K562 (cell line): ENCODE measurements around the gene TIMM22. TPM values are rescaled to one million over a fixed set of nuclear protein-coding genes. Genes with fewer than 3 reads are reported as not detected.
A peak's percentile ranks its signal among the peaks of the same experiment; 100 is the strongest.

Source experiments
- ATF4 ChIP-seq: fragments of 450-650 bp; formaldehyde crosslinking; IDR thresholded peaks from 2 replicates; pipeline ENCODE4 v1.4.0; 2022; ENCODE audit warnings: mild to moderate bottlenecking, moderate library complexity
- CTCF ChIP-seq, 3 experiments: IDR thresholded peaks in 2 of 3; conservative IDR thresholded peaks in 1 of 3; 2 replicates each; pipeline ENCODE4 v1.5.1; 2011 to 2012; ENCODE audit warnings: low read length in 3 of 3, mild to moderate bottlenecking in 3 of 3, control low read depth in 2 of 3, improper control_type of control experiment in 1 of 3, inconsistent platforms in 1 of 3, low read depth in 1 of 3, mixed read lengths in 1 of 3, moderate library complexity in 1 of 3; ENCODE audit not compliant: insufficient read depth in 2 of 3
- GABPB2 ChIP-seq: fragments of 250-450 bp; sonication (Bioruptor Pico); conservative IDR thresholded peaks from 2 replicates; pipeline ENCODE4 v1.5.1; 2021; ENCODE audit warnings: mild to moderate bottlenecking
- GATA2 ChIP-seq: sonication (generic); formaldehyde crosslinking; IDR thresholded peaks from 2 replicates; pipeline ENCODE4 v1.4.0; 2020; ENCODE audit warnings: mild to moderate bottlenecking, missing genetic modification reagents
- HNRNPL ChIP-seq: fragments of 200-400 bp; formaldehyde crosslinking; IDR thresholded peaks from 2 replicates; pipeline ENCODE4 v1.6.1; 2017; ENCODE audit warnings: low read depth, mild to moderate bottlenecking, low read length
- ID3 ChIP-seq, 2 experiments: fragments of 250-450 bp in 1 of 2; fragments of 450-650 bp in 1 of 2; sonication (Bioruptor Pico) in 1 of 2; IDR thresholded peaks; 2 replicates each; pipeline versions ENCODE4 v1.6.1 to v1.8.0; 2016 to 2021; ENCODE audit warnings: mild to moderate bottlenecking in 2 of 2, moderate library complexity in 2 of 2, missing compliant biosample characterization in 1 of 2, missing genetic modification characterization in 1 of 2
- IFI16 ChIP-seq: fragments of 250-450 bp; sonication (Bioruptor Pico); IDR thresholded peaks from 2 replicates; pipeline ENCODE4 v2.1.2; 2022; ENCODE audit warnings: mild to moderate bottlenecking, inconsistent platforms
- MTF1 ChIP-seq: fragments of 250-450 bp; sonication (Bioruptor Pico); IDR thresholded peaks from 2 replicates; pipeline ENCODE4 v1.9.0; 2021; ENCODE audit warnings: moderate library complexity, mild to moderate bottlenecking, inconsistent platforms, borderline replicate concordance
- NCOA6 ChIP-seq: fragments of 450-650 bp; IDR thresholded peaks from 2 replicates; pipeline ENCODE4 v1.6.1; 2017; ENCODE audit warnings: mild to moderate bottlenecking
- PKNOX1 ChIP-seq: fragments of 450-650 bp; IDR thresholded peaks from 2 replicates; pipeline ENCODE4 v1.6.1; 2016
- POLR2AphosphoS2 ChIP-seq: IDR thresholded peaks from 2 replicates; pipeline ENCODE4 v1.6.1; 2012; ENCODE audit warnings: low read length, improper control_type of control experiment
- POLR2AphosphoS5 ChIP-seq: IDR thresholded peaks from 2 replicates; pipeline ENCODE4 v1.6.1; 2011; ENCODE audit warnings: mild to moderate bottlenecking, low read depth, low read length, moderate library complexity; ENCODE audit not compliant: control insufficient read depth, insufficient read depth
- SAP30 ChIP-seq: fragments of 200-600 bp; sonication (generic); IDR thresholded peaks from 2 replicates; pipeline ENCODE4 v1.6.1; 2012; ENCODE audit warnings: borderline replicate concordance, low read depth, mild to moderate bottlenecking, moderate library complexity, low read length, control low read depth, inconsistent platforms; ENCODE audit not compliant: insufficient read depth, poor library complexity, severe bottlenecking
- SNRNP70 ChIP-seq: fragments of 200-400 bp; formaldehyde crosslinking; optimal IDR thresholded peaks from 2 replicates; pipeline ENCODE3; 2017; ENCODE audit warnings: low read depth, low read length
- TAF7 ChIP-seq: fragments of 450-650 bp; IDR thresholded peaks from 2 replicates; pipeline ENCODE4 v1.6.1; 2016; ENCODE audit warnings: missing genetic modification characterization, missing compliant biosample characterization
- TBL1XR1 ChIP-seq, 2 experiments: IDR thresholded peaks; 2 replicates each; pipeline ENCODE4 v1.6.1; 2012; ENCODE audit warnings: improper control_type of control experiment in 2 of 2, low read length in 2 of 2, mild to moderate bottlenecking in 1 of 2
- TEAD1 ChIP-seq, 2 experiments: fragments of 450-650 bp in 1 of 2; sonication (generic) in 1 of 2; formaldehyde crosslinking; IDR thresholded peaks; 2 replicates each; pipeline versions ENCODE4 v1.4.0 to v1.8.0; 2020 to 2022; ENCODE audit warnings: mild to moderate bottlenecking in 2 of 2, missing genetic modification reagents in 1 of 2
- ZKSCAN3 ChIP-seq: fragments of 250-450 bp; sonication (Bioruptor Pico); IDR thresholded peaks from 2 replicates; pipeline ENCODE4 v1.4.0; 2020
- ZNF23 ChIP-seq: fragments of 250-450 bp; sonication (Bioruptor Pico); IDR thresholded peaks from 2 replicates; pipeline ENCODE4 v1.4.0; 2020; ENCODE audit warnings: mild to moderate bottlenecking
- polyA plus RNA-seq, 8 experiments: library from polyadenylated mRNA; depleted of rRNA in 4 of 8; stranded (reverse) in 5 of 8; unstranded in 3 of 8; fragments of >200 nt; fragmentation: Nextera tagmentation in 2 of 8; fragmentation: Illumina TruSeq in 1 of 8; extraction: Ambion mirVana in 2 of 8; extraction: Trizol in 1 of 8; gene quantifications; 2 replicates each; pipeline versions ENCODE4 v1.2.1 to v1.2.3, GENCODE V29; 2011 to 2014; ENCODE audit warnings: inconsistent platforms in 1 of 8, missing spikeins in 1 of 8
- total RNA-seq, 7 experiments: library from RNA; depleted of rRNA in 6 of 7; stranded (reverse); fragments of >200 nt in 6 of 7; fragmentation: Illumina TruSeq in 2 of 7; extraction: Trizol in 2 of 7; gene quantifications; 2 replicates each; pipeline versions ENCODE4 v1.2.1 to v1.2.3, GENCODE V29; 2011 to 2021; ENCODE audit warnings: low replicate concordance in 1 of 7

Gene TIMM22
- total and polyA plus RNA-seq, 9 of the 15 experiments (the other 6 are each of a cell fraction or from before 2014, with no cell fraction given): 5.9 to 14.1 (median 10.3) TPM

- TF ChIP-seq CTCF (IDR thresholded peaks at IDR 0.05 in 2 of 3, conservative IDR thresholded peaks at IDR 0.05 in 1 of 3; ENCODE audit: insufficient read depth in 2 of 3, low read depth in 1 of 3, low read length in 3 of 3) (peak; percentile 87 to 90 (median 87)), IFI16 (CRISPR knock-in tag) (no peak), POLR2AphosphoS2 (no peak), POLR2AphosphoS5 (peak; percentile 52; the same call in 1 of the 2 replicates), SAP30 (peak; percentile 48), GATA2 (CRISPR knock-in tag) (peak; percentile 82), TBL1XR1 (IDR thresholded peaks at IDR 0.05; ENCODE audit: low read length in 2 of 2) (0 out of 4 replicates have a peak, but pooled peaks of 1 of the 2 experiments have one; percentile 72), PKNOX1 (no peak; the same call in 1 of the 2 replicates), ZKSCAN3 (CRISPR knock-in tag) (no peak), ZNF23 (CRISPR knock-in tag) (no peak), ATF4 (CRISPR knock-in tag) (0 out of 2 replicates have a peak, but pooled peaks have one; percentile 24), NCOA6 (no peak), GABPB2 (CRISPR knock-in tag) (no peak), HNRNPL (no peak), ID3 (CRISPR knock-in tag; IDR thresholded peaks at IDR 0.05) (no peak), ID3 (tag; IDR thresholded peaks at IDR 0.05) (peak; percentile 64; the same call in 1 of the 2 replicates), SNRNP70 (no peak), TEAD1 (CRISPR knock-in tag; IDR thresholded peaks at IDR 0.05) (peak in 1 of 2 experiments; percentile 72; a peak in 1 of 4 replicates), MTF1 (no peak), TAF7 (tag) (peak; percentile 93)
These were observed at the start of gene TIMM22 (continued) for GRCh38 chr17:996554-997344.
